NCI-H1092 (cell line): ENCODE data around the gene MDM2.
"Not testable (repeated sequence)": the region's sequence is repeated elsewhere in the genome, so short reads cannot be mapped to it uniquely, and the experiment has no call there.

Experiments used
- DNase-seq: peaks from one replicate; lab custom pipeline; 2025; lab: John Stamatoyannopoulos, UW

MDM2 gene

DNA sequence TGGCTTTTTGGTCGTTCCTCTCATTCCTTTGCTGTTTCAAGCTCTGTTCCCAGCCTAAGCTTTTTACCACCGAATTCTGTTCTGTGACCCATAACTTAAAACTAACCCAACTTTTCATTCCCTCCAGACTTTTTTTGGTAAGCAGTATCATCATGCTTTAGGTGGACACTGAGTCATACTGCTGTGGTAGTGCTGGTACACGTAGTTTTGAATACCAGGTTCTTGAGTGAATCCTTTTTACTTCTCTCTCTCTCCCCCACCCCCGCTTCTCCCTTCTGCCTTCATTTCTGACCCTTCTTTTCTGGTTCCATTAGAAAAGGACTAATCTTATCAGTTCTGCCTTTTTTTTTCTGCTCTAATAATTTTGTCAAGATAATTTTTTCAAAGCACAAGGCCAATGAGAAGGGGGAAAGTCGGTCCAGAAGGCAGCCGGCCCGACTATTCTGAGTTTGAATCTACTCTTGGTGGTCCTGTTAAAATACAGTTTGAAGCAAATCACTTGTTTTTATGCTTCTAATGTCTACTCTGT lies 2.3 kb upstream of the MDM2 start:
- no peak for DNase-seq

DNA sequence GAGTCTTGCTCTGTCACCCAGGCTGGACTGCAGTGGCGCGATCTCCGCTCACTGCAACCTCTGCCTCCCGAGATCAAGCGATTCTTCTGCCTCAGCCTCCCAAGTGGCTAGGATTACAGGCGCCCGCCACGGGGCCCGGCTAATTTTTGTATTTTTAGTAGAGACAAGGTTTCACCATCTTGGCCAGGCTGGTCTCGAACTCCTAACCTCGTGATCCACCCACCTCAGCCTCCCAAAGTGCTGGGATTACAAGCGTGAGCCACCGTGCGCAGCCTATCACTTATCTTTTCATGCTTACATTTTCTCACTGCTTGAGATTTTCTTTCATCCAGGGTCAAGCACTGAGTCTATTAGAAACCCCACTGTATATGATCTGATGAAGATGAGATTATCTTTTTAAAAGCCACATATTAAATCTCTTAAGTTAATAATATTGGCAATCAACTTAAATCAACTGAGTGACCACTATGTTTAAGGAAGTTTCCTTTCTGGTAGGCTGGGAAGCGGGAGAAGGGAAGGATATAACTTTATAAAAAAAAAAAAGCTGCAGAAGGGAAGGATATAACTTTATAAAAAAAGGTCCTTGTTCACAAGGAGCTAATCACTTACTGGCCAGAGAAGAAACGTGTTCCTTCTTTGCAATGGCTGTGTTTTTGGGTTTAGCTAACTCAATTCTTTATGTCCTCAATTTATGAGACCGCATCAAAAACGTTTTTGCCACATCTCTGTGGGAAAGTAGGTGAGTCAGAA lies 1.3 kb upstream of the MDM2 start:
- no peak for DNase-seq

DNA sequence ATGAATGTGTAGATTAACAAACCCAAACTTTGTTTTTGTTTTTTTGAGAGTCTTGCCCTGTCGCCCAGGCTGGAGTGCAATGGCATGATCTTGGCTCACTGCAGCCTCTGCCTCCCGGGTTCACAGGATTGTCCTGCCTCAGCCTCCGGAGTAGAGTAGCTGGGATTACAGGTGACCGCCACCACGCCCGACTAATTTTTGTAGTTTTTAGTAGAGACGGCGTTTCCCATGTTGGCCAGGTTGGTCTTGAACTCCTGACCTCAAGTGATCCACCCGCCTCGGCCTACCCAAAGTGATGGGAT lies 752 bp upstream of the MDM2 start:
- not testable (repeated sequence) for DNase-seq

DNA sequence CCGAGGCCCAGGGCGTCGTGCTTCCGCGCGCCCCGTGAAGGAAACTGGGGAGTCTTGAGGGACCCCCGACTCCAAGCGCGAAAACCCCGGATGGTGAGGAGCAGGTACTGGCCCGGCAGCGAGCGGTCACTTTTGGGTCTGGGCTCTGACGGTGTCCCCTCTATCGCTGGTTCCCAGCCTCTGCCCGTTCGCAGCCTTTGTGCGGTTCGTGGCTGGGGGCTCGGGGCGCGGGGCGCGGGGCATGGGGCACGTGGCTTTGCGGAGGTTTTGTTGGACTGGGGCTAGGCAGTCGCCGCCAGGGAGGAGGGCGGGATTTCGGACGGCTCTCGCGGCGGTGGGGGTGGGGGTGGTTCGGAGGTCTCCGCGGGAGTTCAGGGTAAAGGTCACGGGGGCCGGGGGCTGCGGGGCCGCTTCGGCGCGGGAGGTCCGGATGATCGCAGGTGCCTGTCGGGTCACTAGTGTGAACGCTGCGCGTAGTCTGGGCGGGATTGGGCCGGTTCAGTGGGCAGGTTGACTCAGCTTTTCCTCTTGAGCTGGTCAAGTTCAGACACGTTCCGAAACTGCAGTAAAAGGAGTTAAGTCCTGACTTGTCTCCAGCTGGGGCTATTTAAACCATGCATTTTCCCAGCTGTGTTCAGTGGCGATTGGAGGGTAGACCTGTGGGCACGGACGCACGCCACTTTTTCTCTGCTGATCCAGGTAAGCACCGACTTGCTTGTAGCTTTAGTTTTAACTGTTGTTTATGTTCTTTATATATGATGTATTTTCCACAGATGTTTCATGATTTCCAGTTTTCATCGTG lies 612 bp downstream of the MDM2 start:
- DNase-seq, result peak; percentile 18

DNA sequence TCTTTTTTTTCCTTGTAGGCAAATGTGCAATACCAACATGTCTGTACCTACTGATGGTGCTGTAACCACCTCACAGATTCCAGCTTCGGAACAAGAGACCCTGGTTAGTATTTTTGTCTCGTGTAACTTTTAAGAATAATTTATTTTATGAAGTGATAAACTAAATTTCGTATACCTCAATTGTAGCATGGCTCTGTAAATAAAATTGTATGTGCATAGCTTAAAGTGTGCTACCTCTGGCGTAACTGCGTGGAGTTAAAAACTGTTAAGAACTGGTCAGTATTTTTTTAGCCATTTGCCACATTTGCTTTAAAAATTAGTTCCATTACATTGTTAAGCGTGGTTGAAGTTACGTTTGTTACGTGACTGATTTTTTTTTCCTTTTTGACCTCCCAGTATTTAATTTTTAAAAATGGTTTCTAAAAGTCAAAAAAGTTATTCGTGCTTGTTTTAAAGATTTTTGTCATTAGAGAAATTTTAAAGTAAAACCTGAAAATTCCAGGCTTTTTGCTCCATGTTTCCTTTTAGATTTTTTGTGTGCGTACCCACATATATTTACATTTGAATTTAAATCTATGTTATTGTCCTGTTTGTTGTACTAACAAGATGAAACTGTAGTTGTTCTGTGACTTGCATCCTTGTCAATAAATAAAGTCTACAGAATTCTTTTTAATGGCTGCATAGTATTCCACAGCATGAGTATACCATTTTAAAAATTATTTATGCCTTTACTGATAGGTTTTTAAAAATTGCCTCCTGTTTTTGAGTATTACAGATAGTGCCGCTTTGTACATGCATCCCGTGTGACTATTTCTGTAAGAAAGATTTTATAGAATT lies 1.4 kb downstream of the MDM2 start:
- no peak for DNase-seq

DNA sequence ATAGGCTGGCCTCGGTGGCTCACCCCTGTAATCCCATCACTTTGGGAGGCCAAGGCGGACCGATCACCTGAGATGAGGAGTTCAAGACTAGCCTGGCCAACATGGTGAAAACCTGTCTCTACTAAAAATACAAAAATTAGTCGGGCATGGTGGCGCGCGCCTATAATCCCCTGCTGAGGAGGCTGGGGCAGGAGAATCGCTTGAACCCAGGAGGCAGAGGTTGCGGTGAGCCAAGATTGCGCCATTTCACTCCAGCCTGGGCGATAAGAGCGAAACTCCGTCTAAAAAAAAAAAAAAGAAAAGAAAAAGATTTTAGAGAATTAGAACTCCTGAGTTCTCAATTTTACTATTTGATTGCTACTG lies 2.0 kb downstream of the MDM2 start:
- DNase-seq, result not testable (repeated sequence)

DNA sequence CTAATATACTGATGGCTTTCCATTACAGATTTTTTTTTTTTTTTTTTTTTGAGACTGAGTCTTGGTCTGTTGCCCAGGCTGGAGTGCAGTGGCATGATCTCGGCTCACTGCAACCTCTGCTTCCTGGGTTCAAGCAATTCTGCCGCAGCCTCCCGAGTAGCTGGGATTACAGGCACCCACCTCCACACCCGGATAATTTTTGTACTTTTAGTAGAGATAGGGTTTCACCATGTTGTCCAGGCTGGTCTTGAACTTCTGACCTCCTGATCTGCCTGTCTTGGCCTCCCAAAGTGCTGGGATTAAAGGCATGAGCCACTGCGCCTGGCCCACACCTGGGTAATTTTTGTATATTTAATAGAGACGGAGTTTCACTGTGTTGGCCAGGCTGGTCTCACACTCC lies 3.6 kb downstream of the MDM2 start:
- DNase-seq, result not testable (repeated sequence)

DNA sequence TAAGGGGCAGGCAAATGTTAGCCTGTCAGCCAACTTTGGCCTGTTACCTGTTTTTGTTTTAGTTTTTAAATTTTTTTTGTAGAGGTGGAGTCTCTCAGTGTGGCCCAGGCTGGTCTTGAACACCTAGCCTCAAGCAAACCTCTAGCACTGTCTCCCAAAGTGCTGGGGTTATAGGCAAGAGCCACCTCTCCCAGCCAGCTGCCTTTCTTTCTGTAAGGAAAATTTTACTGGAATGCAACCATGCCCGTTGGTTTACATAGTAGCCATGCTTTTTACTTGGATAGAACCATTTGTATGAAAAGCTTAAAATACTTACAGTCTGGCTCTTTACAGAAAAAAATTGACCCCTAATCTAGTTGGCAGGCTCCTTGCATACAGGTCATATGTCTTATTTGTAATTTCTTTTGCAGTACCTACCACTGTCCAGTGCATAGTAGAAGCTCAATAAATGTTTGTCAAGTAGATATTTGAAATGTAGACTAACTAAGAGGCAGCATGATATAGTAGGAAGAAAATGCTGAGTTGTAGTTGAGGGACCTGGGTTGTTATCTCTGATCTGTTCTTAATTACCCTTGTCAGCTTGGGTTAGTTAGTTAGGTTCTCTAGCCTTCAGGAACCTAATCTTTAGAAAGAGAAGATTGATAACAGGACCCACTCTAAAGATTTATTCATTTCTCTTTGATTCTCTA lies 4.7 kb downstream of the MDM2 start:
- DNase-seq, result no peak

DNA sequence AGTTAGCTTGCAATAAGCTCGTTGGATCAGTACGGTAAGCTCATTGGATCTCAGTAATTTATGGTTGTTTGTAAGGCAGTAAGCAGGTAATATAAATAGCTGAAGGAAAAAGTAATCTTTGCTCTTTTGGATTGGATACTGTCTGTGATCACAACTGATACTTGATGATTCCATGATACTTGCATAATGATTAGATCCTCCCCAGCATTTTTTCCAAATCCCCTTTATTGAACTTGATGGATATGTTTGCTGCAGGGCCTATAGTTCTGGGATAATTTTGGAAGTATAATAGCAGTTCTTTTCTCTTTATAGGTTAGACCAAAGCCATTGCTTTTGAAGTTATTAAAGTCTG lies 5.2 kb downstream of the MDM2 start:
- DNase-seq, result no peak

DNA sequence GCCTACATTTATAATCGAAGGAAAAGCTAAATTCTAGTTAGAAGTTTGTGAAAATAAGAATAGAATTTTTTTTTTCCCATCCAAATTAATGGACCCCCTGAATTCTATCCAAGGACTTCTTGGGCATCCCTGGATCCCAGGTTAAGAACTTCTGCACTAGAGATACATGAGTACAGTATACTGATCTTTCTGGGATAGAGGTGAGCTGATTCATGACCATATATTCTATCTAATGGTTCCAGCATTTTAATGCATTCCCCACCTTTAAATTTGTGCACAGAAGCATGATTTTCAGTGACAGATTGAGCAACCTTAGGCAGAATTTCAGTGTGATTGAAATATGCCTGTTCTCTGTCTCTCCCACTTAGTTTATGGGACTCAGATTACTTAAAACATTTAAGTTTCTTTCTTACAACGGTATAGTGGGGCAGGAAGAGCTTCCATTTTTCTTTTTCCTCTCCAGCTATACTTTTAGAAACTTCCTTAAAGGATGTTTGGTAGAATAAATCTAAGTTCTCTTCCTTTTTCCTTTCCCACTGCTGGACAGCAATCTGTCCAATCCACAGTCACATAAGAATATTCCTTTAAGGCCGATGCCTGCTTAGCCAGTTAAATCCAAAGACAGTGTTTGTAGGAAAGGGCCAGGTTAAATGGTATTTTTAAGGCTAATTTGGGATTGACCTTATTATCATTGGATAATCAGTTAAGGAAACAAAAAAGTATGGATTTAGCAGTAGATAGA lies 6.7 kb downstream of the MDM2 start:
- no peak for DNase-seq

DNA sequence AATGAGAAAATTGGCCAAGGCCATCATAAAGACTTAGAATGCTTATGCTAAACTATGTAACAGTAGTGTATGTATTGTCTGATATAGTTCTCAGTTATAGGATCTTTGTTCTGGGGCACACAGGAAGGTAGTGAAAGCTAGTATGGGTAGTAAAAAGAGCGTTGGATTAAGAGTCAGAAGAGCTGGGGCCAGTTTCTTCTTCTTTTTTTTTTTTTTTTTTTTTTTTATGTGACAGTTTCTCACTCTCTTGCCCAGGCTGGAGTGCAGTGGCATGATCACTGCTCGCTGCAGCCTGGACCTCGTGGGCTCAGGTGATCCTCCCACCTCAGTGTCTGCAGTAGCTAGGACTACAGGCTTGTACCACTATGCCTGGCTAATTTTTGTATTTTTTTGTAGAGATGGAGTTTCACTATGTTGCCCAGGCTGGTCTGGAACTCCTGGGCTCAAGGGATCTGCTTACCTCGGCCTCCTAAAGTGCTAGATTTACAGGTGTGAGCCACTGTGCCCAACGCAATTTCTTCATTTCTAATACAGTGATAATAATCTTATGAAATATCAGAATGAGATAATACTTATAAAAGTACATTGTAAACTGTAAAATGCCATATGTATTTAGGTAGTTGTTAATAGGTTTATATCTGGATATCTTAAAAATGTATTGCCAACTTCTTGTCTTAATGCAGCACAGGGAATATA lies 7.4 kb downstream of the MDM2 start:
- DNase-seq, result no peak

DNA sequence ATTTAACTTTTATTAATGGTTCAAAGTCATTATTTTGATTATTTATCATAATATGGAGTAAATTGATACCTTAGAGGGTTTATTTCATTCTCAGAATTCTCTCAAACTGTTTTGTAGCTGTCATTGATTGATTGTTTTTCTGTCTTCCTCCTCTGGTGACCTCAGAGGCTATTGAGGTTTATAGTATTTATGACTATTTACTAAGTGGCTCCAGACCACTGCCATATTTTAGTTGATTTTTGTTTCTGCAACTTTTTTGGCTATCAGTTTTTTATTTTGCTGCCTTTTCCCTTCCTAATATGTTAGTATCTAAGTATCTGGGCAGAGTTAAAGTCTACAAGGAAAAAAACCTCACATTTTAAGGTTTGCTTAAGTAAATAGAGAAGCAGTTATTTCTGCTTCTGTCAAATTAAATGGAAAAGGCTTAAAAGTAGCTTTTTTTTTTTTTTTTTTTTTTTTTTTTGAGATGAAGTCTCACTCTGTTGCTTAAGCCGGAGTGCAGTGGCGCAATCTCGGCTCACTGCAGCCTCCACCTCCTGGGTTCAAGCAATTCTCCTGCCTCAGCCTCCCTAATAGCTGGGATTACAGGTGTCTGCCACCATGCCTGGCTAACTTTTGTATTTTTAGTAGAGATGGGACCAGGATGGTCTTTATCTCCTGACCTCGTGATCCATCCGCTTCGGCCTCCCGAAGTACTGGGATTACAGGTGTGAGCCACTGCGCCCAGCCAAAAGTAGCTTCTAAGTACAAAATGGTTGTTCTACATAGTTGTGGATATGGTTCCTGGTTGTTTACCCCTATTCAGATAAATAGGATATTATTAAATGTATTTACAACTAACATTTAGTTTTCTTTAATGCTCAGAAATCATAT lies 8.2 kb downstream of the MDM2 start:
- no peak for DNase-seq

DNA sequence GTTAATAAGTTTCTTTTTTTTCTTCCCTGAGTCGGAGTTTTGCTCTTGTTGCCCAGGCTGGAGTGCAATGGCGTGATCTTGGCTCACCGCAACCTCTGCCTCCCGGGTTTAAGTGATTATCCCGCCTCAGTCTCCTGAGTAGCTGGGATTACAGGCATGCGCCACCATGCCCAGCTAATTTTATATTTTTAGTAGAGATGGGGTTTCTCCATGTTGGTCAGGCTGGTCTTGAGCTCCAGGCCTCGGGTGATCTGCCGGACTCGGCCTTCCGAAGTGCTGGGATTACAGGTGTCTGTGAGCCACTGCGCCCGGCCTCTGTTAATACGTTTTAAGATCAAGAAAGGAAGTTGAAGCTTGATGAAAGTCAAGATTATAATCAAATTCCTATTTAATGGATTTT lies 11.5 kb downstream of the MDM2 start:
- not testable (repeated sequence) for DNase-seq

DNA sequence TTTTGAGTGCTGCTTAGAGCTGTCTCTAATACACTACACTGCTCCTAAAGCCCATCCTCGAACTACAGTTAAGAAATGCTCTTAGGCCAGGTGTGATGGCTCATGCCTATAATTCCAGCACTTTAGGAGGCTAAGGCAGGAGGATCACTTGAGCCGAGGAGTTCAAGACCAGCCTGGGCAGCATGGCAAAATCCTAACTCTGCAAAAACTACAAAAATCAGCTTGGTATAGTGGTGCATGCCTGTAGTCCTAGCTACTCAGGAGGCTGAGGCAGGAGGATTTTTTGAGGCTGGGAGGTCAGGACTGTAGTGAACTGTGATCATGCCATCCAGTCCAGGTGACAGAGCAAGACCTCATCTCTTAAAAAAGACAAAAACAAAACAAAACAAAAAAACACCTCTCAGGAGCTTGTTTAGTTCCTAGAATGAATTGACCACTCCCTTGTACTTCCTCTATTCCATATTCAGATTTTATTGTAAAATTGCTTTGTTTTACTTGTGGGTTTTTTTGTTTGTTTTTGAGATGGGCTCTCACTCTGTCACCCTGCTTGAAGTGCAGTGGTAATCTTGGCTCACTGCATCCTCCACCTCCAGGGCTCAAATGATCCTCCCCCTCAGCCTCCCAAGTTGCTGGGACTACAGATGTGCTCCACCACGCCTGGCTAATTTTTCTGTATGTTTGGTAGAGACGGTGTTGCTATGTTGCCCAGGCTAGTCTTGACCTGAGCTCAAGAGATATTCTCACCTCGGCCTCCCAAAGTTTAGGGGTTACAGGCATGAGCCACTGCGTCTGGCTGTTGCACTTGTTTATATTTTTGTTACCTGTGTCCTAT lies 13.6 kb downstream of the MDM2 start:
- no peak for DNase-seq

DNA sequence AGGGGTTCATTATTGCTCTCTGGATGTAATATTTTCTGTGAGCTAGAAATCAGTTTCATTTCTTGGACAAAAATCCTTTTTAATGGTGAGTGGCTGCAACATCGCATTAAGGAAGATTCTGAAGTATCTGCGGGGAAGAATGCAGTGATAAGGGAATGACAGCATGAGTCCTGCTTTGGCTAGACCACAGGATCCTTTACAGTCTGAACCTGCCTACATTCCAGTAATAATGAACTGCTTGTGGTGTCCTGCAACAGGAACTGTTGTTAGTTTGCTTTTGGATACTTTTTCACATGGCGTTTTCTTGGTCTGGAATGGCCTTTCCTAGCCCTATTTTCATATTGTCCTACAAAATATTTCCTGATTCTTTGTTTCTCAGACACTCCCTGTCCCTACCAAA lies 15.7 kb downstream of the MDM2 start:
- DNase-seq, result no peak

DNA sequence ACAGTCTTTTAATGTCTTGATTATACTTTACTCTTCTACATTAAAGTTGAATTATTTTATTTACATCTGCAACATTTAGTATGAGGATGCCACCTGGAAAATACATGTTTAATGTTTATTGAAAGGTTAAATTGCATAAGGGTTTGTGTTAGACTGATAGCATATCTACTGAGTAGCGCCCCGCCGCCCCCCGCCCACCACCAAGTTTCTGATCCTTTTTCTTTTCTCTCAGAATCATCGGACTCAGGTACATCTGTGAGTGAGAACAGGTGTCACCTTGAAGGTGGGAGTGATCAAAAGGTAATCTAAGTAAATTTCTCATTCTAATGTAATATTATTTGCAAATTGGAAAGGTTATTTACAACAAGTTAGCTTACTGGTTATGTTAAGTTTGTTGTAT lies 16.2 kb downstream of the MDM2 start:
- no peak for DNase-seq

DNA sequence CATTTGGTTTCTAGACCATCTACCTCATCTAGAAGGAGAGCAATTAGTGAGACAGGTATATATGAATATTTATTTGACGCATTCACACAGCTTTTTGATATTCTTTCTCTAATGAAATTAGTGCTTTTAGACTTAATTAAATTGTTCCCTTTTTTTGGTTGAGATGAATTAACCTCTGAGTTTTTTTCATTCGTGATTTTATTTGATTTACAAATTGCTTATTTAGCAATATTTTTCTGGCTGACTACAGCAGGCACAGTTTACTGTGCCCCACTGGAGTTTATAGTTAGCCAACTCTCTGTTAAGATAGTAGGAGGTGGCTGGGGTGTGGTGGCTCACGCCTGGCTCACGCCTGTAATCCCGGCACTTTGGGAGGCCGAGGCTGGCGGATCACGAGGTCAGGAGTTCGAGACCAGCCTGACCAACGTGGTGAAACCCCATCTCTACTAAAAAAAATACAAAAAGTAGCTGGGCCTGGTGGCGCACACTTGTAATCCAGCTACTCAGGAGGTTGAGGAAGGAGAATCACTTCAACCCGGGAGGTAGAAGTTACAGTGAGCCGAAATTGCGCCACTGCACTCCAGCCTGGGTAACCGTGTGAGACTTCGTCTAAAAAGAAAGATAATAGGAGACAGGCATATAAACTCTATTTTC lies 16.7 kb downstream of the MDM2 start:
- DNase-seq, result no peak

DNA sequence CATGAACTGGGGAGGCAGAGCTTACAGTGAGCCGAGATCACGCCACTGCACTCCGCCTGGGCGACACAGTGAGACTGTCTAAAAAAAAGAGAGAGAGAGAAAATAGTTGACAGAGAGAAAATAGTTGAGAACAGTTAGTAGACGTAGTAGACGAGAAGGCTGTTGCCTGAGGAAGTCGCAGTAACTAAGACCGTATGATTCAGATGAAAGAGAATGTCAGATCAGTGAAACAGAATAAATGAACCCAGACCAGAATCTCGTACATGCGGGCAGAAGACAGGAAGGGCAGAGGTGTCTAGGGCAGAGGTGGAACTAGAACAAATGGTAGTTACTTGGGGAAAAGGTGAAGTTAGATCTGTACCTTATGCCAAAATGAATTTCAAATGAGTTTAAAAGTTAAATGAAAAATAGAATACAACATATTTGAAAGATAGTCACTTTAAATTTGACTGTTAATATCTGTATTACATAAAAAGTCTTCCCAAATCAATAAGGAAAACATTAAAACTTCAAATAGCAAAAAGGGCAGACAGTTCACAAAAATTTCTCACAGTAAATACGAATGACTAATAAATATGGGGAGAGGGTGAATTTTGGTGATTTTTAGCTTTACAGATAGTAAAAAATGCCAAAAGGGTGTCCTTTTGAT lies 17.7 kb downstream of the MDM2 start:
- no peak for DNase-seq
